Neural progenitor cell (in vitro differentiated cells): ENCODE data around the gene PRR35.

Experiments used
- EZH2phosphoT487 ChIP-seq: fragments of 200-600 bp; sonication (generic); IDR thresholded peaks from 2 replicates; pipeline ENCODE4 v1.6.1; 2017; ENCODE audit warnings: antibody characterized with exemption
- TF ChIP-seq, protein P1 (sequence below): fragments of 200-600 bp; sonication (generic); IDR thresholded peaks from 2 replicates; pipeline ENCODE4 v1.5.1; 2017; ENCODE audit warnings: antibody characterized with exemption, mild to moderate bottlenecking

- TF ChIP-seq, protein P1, sequence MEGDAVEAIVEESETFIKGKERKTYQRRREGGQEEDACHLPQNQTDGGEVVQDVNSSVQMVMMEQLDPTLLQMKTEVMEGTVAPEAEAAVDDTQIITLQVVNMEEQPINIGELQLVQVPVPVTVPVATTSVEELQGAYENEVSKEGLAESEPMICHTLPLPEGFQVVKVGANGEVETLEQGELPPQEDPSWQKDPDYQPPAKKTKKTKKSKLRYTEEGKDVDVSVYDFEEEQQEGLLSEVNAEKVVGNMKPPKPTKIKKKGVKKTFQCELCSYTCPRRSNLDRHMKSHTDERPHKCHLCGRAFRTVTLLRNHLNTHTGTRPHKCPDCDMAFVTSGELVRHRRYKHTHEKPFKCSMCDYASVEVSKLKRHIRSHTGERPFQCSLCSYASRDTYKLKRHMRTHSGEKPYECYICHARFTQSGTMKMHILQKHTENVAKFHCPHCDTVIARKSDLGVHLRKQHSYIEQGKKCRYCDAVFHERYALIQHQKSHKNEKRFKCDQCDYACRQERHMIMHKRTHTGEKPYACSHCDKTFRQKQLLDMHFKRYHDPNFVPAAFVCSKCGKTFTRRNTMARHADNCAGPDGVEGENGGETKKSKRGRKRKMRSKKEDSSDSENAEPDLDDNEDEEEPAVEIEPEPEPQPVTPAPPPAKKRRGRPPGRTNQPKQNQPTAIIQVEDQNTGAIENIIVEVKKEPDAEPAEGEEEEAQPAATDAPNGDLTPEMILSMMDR = no peak
- TF ChIP-seq EZH2phosphoT487 = no peak
Observed at GRCh38 chr16:588639-588888, 28.4 kb downstream of the PRR35 start.
